ENCODE measurements around the gene MAP1S.

GRCh38 chr19:17751912-17752273, 32.6 kb downstream of the MAP1S start:
- TF ChIP-seq, protein P1, sequence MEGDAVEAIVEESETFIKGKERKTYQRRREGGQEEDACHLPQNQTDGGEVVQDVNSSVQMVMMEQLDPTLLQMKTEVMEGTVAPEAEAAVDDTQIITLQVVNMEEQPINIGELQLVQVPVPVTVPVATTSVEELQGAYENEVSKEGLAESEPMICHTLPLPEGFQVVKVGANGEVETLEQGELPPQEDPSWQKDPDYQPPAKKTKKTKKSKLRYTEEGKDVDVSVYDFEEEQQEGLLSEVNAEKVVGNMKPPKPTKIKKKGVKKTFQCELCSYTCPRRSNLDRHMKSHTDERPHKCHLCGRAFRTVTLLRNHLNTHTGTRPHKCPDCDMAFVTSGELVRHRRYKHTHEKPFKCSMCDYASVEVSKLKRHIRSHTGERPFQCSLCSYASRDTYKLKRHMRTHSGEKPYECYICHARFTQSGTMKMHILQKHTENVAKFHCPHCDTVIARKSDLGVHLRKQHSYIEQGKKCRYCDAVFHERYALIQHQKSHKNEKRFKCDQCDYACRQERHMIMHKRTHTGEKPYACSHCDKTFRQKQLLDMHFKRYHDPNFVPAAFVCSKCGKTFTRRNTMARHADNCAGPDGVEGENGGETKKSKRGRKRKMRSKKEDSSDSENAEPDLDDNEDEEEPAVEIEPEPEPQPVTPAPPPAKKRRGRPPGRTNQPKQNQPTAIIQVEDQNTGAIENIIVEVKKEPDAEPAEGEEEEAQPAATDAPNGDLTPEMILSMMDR (IDR thresholded peaks at IDR 0.05; ENCODE audit: insufficient read depth, low read length): no peak
- TF ChIP-seq SPI1 (IDR thresholded peaks at IDR 0.05; ENCODE audit: borderline replicate concordance, low read depth) (no peak), POLR2AphosphoS5 (IDR thresholded peaks at IDR 0.05; ENCODE audit: low read depth) (no peak)
- TF ChIP-seq, protein P2, sequence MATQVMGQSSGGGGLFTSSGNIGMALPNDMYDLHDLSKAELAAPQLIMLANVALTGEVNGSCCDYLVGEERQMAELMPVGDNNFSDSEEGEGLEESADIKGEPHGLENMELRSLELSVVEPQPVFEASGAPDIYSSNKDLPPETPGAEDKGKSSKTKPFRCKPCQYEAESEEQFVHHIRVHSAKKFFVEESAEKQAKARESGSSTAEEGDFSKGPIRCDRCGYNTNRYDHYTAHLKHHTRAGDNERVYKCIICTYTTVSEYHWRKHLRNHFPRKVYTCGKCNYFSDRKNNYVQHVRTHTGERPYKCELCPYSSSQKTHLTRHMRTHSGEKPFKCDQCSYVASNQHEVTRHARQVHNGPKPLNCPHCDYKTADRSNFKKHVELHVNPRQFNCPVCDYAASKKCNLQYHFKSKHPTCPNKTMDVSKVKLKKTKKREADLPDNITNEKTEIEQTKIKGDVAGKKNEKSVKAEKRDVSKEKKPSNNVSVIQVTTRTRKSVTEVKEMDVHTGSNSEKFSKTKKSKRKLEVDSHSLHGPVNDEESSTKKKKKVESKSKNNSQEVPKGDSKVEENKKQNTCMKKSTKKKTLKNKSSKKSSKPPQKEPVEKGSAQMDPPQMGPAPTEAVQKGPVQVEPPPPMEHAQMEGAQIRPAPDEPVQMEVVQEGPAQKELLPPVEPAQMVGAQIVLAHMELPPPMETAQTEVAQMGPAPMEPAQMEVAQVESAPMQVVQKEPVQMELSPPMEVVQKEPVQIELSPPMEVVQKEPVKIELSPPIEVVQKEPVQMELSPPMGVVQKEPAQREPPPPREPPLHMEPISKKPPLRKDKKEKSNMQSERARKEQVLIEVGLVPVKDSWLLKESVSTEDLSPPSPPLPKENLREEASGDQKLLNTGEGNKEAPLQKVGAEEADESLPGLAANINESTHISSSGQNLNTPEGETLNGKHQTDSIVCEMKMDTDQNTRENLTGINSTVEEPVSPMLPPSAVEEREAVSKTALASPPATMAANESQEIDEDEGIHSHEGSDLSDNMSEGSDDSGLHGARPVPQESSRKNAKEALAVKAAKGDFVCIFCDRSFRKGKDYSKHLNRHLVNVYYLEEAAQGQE (IDR thresholded peaks at IDR 0.05; ENCODE audit: insufficient replicate concordance, low read depth): no peak

Measured in HL-60 (cell line).